Lower leg skin (tissue), 4 donors: ENCODE results near the gene SLK. TPM values are rescaled to one million over a fixed set of nuclear protein-coding genes. Genes with fewer than 3 reads are reported as not detected.

ENCODE experiments used
- DNase-seq, 2 donors: peaks; one replicate each; pipeline ENCODE4 v3.0.0-alpha.2; 2019; ENCODE audit warnings: low spot score in 2 of 2
- H3K4me3 ChIP-seq: fragments of 200-600 bp; sonication (generic); 2 replicates; pipeline ENCODE4 v1.5.1; 2017; ENCODE audit warnings: mild to moderate bottlenecking, low read depth; ENCODE audit not compliant: poor library complexity, severe bottlenecking
- POLR2A ChIP-seq, 2 donors: fragments of 450-650 bp; IDR thresholded peaks; one replicate each; pipeline ENCODE4 v1.6.1; 2016 to 2017; ENCODE audit warnings: antibody characterized with exemption in 2 of 2, mild to moderate bottlenecking in 1 of 2, moderate library complexity in 1 of 2
- WGBS, 2 donors: methylation state at CpG; one replicate each; pipeline ENCODE4 v1.1.5; 2018; 5-methylcytosine and 5-hydroxymethylcytosine counted together
- intact Hi-C: fragments of 100-400 bp; cut with DNase I; formaldehyde crosslinking; loops from one replicate; pipeline ENCODE4 v1.15.0; 2023; ENCODE audit warnings: low total_unique reads
- microRNA counts, 2 donors: library from miRNA; unstranded; fragments of <30 nt; microRNA quantifications; one replicate each; lab custom pipeline; 2016
- microRNA-seq, 2 donors: library from miRNA; unstranded; fragments of <30 nt; microRNA quantifications; one replicate each; pipeline ENCODE4, GENCODE V29; 2016; ENCODE audit warnings: borderline replicate concordance in 2 of 2, borderline number of aligned reads in 1 of 2
- total RNA-seq, 4 donors: library from RNA; depleted of rRNA; stranded (reverse); fragments of >200 nt; gene quantifications; one replicate each; pipeline ENCODE4 v1.1.0, GENCODE V29; 2016
- TF ChIP-seq, protein P1 (sequence below), 3 donors: fragments of 450-650 bp; IDR thresholded peaks; one replicate each; pipeline ENCODE4 v1.5.1; 2016; ENCODE audit warnings: antibody characterized with exemption in 3 of 3, mild to moderate bottlenecking in 3 of 3, moderate library complexity in 2 of 3

The SLK gene
- total RNA-seq, 4 donors from 2014 or later: 49.2 to 68.6 (median 51.7) TPM

DNA sequence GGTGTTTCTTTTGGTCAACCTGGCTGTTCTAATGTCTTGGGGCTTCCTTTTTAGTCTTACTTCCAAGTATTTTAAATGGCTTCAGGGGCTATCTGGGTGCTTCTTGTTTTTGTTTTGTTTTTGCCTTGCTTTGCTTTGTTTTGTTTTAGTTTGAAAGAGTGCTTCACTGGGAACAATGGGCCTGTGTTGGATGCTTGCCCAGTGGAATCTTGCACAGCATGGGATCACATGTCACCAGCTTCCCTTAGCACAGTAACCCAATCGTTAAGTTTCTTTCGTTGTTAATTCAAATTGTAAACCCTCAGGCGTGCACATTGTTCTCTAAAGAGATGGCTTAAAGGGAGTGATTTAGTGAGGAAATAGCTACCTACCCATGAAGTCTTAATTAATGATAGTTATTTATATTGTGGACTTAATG lies 109.8 kb downstream of the SLK start:
- 25 to 27% methylated on average over 3 of the region's 3 CpGs for WGBS, 2 donors
- TF ChIP-seq, protein P1, sequence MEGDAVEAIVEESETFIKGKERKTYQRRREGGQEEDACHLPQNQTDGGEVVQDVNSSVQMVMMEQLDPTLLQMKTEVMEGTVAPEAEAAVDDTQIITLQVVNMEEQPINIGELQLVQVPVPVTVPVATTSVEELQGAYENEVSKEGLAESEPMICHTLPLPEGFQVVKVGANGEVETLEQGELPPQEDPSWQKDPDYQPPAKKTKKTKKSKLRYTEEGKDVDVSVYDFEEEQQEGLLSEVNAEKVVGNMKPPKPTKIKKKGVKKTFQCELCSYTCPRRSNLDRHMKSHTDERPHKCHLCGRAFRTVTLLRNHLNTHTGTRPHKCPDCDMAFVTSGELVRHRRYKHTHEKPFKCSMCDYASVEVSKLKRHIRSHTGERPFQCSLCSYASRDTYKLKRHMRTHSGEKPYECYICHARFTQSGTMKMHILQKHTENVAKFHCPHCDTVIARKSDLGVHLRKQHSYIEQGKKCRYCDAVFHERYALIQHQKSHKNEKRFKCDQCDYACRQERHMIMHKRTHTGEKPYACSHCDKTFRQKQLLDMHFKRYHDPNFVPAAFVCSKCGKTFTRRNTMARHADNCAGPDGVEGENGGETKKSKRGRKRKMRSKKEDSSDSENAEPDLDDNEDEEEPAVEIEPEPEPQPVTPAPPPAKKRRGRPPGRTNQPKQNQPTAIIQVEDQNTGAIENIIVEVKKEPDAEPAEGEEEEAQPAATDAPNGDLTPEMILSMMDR (IDR thresholded peaks at IDR 0.05): no peak
- no peak for TF ChIP-seq POLR2A (IDR thresholded peaks at IDR 0.05)
- no peak for DNase-seq
- no peak overlapping the region for H3K4me3 ChIP-seq
- intact Hi-C loops: loop anchor here (5.0 kb wide), 1 partner anchor 791 kb away; no protein-coding TSS in a partner anchor

DNA sequence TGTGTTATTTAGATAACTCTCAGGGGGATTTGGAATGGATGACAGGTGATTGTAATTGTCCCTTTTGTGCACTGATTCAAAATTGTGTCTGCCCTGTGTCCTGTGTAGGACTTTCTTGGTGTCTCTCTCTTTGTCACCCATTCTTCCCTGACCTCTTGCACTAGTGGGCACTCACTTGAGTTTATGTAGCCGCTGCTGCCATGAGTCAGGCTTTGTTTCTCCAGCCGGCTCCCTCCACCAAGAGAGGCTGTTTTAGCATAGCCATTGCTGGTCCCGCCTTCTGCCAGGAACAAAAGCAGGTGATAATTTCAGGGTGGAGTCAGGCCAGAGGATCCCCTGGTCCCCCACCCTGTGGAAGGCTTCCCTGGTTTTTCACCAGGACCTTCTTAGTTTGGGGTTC lies 110.3 kb downstream of the SLK start:
- 56 to 66% methylated on average over 3 of the region's 3 CpGs for WGBS, 2 donors
- no peak for DNase-seq
- intact Hi-C loops: loop anchor here (5.0 kb wide), 1 partner anchor 790 kb away; no protein-coding TSS in a partner anchor

DNA sequence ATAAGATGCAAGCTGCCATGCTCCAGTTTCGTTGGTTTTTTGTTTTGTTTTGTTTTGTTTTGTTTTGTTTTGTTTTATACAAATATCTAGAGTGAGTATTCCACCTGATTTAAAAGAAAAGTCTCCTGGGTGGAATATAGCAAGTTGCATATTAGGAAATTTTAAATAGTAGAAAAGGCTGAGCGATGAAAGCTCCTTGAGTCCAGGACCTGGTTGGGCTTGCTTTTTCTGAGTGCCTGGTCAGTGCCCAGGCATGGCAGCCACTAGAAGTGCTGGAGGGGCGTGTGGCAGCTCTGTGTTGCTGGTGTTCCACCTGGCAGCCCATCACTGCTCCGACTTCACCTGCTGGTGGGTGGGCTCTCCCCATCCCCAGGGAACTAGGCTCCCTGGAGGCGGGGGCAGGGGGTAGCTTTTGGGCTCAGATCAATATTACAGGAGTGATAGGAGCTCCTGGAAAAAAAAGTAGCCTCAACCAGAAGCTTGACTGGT lies 110.8 kb downstream of the SLK start:
- intact Hi-C loops: loop anchor here (5.0 kb wide), 1 partner anchor 790 kb away; no protein-coding TSS in a partner anchor
- no peak for DNase-seq
- H3K4me3 ChIP-seq: no peak overlapping the region
- TF ChIP-seq, protein P1 (IDR thresholded peaks at IDR 0.05): no peak
- no peak for TF ChIP-seq POLR2A (IDR thresholded peaks at IDR 0.05)
- 75 to 79% methylated on average over 5 of the region's 5 CpGs for WGBS, 2 donors

More for the DNA sequence above, 110.3 kb downstream of the SLK start:
- TF ChIP-seq, protein P1 (IDR thresholded peaks at IDR 0.05): no peak
- no peak for TF ChIP-seq POLR2A (IDR thresholded peaks at IDR 0.05)
- H3K4me3 ChIP-seq: no peak overlapping the region

MicroRNA genes within 50 kb of the gene (microRNA counts, 767-probe panel; counts per million panel counts)
- 0 to 358 counts per million in 2 donors for microRNA hsa-miR-936 (lab: Ali Mortazavi, UCI)

Small RNA genes lying within 50 kb of the gene (microRNA-seq; reads per million reads assigned to microRNA genes)
- gene MIR936: 0 to 0.68 reads per million in 2 donors

Other genes starting within 250 kb of the SLK start
- gene SH3PXD2A, start 111.6 kb upstream of the SLK start, total RNA-seq: 10 to 100 TPM; 35.0 to 54.8 (median 45.4) TPM
- gene STN1, start 49.0 kb upstream of the SLK start, total RNA-seq: 10 to 100 TPM; 13.0 to 33.3 (median 18.4) TPM
- 1,000 to 10,000 TPM in 1 of 4 donors, 100 to 1,000 TPM in 3; 653 to 1,410 (median 857) TPM for gene COL17A1, start 118.7 kb downstream of the SLK start, total RNA-seq
- gene SFR1, start 155.0 kb downstream of the SLK start, total RNA-seq: 1 to 10 TPM; 2.1 to 10.0 (median 3.5) TPM